Measurements from ENCODE around the gene NTSR1.
A peak's percentile ranks its signal among the peaks of the same experiment; 100 is the strongest.

- TF ChIP-seq ZNF17 (CRISPR knock-in tag; IDR thresholded peaks at IDR 0.05) (no peak), CREB1 (IDR thresholded peaks at IDR 0.05) (no peak), CREB1 (CRISPR knock-in tag; IDR thresholded peaks at IDR 0.05) (no peak), SP1 (IDR thresholded peaks at IDR 0.05) (no peak), SP1 (CRISPR knock-in tag; IDR thresholded peaks at IDR 0.05) (peak; percentile 58), ZBTB33 (CRISPR knock-in tag; IDR thresholded peaks at IDR 0.05) (no peak), CTCF (CRISPR knock-in tag; IDR thresholded peaks at IDR 0.05) (0 out of 2 replicates have a peak, but pooled peaks have one; percentile 6), ZNF256 (CRISPR knock-in tag; conservative IDR thresholded peaks at IDR 0.05) (no peak), ADNP (CRISPR knock-in tag; IDR thresholded peaks at IDR 0.05) (no peak), HDAC1 (CRISPR knock-in tag; IDR thresholded peaks at IDR 0.05) (peak; percentile 54; the same call in 1 of the 2 replicates), GABPB1 (CRISPR knock-in tag; IDR thresholded peaks at IDR 0.05) (peak; percentile 79; the same call in 1 of the 2 replicates), TAF1 (CRISPR knock-in tag; IDR thresholded peaks at IDR 0.05) (peak; percentile 74), CHD2 (IDR thresholded peaks at IDR 0.05; ENCODE audit: low read depth, low read length) (no peak), ZBED4 (CRISPR knock-in tag; IDR thresholded peaks at IDR 0.05; ENCODE audit: borderline replicate concordance) (no peak), MTA3 (CRISPR knock-in tag; IDR thresholded peaks at IDR 0.05) (no peak), ARID2 (CRISPR knock-in tag; IDR thresholded peaks at IDR 0.05; ENCODE audit: borderline replicate concordance) (peak; percentile 25; the same call in 1 of the 2 replicates)
Measured at GRCh38 chr20:62804627-62805154, 96.1 kb downstream of the NTSR1 start, which contains the start of gene OGFR.
